HepG2 (cell line): ENCODE results near the gene TOGARAM1.

Experiments
- NBN ChIP-seq: fragments of 450-650 bp; conservative IDR thresholded peaks from 2 replicates; pipeline ENCODE4 v1.6.1; 2017
- POLR2A ChIP-seq, 2 experiments: IDR thresholded peaks; 2 replicates each; pipeline ENCODE4 v1.6.1; 2011; ENCODE audit warnings: low read depth in 2 of 2, low read length in 2 of 2, mild to moderate bottlenecking in 1 of 2, moderate library complexity in 1 of 2; ENCODE audit not compliant: insufficient read depth in 1 of 2
- TF ChIP-seq, protein P1 (sequence below): IDR thresholded peaks from 2 replicates; pipeline ENCODE4 v1.6.1; 2016; ENCODE audit warnings: missing compliant biosample characterization, missing genetic modification reagents, borderline replicate concordance

DNA sequence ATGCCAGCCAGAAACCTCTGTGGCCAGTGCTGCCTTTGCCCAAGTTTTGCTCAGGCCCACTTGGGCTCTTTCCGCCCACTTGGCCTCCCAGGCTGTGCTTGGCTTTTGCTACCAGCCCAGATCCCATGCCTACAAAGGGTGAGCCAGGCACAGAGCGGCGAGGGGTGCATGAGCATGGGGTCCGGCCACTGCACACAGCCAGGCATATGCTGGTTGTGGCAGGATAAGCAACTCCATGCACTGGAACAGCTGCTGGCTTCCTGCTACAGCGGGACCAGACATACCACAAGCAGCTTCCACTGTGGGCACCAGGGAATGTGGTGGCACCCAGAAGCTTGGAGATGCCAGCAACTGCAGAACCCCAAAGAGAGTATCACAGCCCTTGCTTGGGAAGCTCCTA is 76.3 kb downstream of the TOGARAM1 start:
- no peak for TF ChIP-seq NBN
- no peak for TF ChIP-seq POLR2A (IDR thresholded peaks at IDR 0.05; ENCODE audit: insufficient read depth in 1 of 2, low read depth in 2 of 2, low read length in 2 of 2)
- TF ChIP-seq, protein P1, sequence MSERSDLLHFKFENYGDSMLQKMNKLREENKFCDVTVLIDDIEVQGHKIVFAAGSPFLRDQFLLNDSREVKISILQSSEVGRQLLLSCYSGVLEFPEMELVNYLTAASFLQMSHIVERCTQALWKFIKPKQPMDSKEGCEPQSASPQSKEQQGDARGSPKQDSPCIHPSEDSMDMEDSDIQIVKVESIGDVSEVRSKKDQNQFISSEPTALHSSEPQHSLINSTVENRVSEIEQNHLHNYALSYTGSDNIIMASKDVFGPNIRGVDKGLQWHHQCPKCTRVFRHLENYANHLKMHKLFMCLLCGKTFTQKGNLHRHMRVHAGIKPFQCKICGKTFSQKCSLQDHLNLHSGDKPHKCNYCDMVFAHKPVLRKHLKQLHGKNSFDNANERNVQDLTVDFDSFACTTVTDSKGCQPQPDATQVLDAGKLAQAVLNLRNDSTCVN (CRISPR knock-in tag): no peak
